GM19238 (cell line): Measurements from ENCODE around the gene TMTC4.
"Not testable (repeated sequence)": the region's sequence is repeated elsewhere in the genome, so short reads cannot be mapped to it uniquely, and the experiment has no call there.

Experiments used
- DNase-seq: peaks from one replicate; pipeline ENCODE4 v3.0.0; 2011; ENCODE audit warnings: low spot score; ENCODE audit not compliant: insufficient read length

TMTC4 gene, protein sequence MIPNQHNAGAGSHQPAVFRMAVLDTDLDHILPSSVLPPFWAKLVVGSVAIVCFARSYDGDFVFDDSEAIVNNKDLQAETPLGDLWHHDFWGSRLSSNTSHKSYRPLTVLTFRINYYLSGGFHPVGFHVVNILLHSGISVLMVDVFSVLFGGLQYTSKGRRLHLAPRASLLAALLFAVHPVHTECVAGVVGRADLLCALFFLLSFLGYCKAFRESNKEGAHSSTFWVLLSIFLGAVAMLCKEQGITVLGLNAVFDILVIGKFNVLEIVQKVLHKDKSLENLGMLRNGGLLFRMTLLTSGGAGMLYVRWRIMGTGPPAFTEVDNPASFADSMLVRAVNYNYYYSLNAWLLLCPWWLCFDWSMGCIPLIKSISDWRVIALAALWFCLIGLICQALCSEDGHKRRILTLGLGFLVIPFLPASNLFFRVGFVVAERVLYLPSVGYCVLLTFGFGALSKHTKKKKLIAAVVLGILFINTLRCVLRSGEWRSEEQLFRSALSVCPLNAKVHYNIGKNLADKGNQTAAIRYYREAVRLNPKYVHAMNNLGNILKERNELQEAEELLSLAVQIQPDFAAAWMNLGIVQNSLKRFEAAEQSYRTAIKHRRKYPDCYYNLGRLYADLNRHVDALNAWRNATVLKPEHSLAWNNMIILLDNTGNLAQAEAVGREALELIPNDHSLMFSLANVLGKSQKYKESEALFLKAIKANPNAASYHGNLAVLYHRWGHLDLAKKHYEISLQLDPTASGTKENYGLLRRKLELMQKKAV

DNA sequence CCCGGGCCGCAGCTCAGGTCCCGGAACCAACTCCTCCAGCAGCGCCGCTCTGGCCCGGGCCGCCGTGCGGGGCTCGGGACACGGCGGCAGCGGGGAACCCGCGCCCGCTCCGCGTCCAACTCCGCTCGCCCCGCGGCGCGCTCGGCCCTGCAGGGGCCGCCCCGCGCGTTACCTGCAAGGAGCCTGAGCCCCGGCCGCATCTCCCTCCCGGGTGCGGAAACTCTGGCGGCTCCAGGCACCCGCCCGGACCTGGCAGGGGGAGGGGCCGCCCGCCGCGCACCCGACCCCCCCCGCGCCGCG, at the start of gene TMTC4:
Gene TMTC4 (minus strand): TSS at position 224 of the 300 bp plus-strand sequence. CDS start 4,433 bp downstream, outside the sequence.
- no peak for DNase-seq

DNA sequence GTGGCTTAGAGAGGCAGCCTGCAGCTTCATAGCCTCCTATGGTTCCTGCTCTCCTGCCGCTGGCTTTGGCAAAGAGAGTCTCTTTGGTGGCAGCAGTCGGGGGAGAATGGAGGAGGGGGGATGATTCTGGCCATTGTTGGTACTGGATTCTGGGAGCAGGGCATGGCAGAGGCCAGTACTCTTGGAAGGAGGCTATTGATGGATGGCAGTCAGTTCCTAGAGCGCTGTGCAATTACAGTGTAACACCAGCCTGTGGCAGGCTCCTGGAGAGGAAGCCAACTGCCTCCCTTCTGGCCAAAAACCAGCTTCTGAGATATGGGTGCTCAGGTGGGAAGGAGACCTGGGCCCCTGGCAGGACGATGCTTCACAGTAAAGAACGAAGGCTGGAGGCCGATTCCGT, 47.9 kb upstream of the TMTC4 start:
- DNase-seq, result no peak

DNA sequence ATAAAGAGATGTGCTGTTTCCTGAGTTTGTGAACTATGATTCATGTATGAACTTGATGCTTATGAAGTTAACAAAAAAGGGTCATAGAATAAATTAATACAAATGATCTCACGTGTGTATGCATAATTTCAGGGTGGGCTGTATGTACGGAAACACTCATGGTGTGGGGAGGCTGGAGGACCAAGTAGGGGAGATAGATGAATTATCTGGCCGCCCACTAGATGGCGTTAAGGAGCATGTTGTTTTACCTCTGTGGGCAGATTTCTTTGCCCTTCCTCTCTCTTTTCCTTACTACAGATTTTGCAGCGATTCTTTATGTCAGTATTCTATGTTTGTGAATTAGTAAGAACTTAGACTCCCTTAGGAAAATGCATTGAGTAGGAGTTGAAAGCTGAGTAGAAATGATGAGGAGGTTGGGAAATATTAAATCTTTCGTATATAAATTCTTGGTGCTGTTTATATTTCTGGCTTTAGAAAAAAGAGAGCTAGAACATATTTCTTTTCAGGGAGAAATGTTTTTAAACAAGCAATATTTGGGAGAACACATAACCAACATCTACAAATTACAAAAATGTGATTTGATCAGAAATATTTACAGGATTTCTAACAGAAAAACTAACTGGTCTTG, 47.4 kb upstream of the TMTC4 start:
- peak; percentile 17 for DNase-seq

DNA sequence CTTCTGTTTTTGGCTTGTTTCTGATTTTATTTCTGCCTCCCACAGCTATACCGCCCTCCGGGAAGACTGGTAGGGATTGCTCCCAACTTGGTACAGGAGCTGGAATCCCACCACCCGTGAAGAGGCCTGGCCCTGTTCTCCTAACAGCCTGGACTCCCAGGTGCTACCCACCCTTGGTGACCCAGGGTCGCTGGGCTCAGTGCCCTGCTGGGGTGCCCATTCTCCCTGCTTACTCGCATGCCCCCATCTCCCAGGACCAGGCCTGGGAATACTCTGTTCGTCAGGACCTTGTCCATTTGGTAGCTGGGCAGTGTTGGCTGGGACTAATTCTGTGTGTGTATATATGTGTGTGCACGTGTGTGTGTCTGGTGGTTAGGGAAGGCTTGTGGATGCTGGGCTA, 41.0 kb upstream of the TMTC4 start:
- no peak for DNase-seq

DNA sequence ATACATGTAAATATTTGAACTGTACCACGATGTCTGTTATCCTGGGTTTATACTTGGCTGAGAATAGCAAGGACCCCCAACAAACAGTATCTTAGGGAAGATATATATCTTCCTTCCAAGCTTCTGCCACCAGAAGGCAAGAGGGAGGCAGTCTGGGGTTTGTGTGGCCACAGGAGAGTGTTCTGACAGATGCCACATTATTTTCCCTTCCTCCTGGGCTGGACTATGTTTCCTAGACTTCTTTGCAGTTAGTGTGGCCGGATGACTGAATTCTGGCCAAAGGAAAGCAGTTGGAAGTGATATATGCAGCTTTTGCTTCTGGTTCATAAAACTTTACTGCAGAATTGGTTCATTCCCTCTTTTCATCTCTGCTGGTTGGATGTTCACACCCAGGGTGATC, 39.9 kb upstream of the TMTC4 start:
- DNase-seq, result no peak

DNA sequence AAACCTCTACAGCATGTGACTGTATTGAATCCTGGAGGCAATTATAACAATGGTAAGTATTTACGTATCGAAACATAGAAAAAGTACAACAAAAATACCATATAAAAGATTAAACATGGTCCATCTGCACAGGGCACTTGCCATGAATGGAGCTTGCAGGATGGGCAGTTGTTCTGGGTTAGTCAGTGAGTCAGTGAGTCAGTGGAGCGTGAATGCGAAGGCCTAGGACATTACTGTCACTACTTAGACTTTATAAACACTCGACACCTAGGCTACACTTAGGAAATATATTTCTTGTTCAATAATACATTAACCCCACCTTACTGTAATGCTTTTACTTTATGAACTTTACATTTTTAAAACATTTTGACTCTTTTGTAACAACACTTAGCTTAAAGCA, 35.6 kb upstream of the TMTC4 start:
- DNase-seq, result no peak

DNA sequence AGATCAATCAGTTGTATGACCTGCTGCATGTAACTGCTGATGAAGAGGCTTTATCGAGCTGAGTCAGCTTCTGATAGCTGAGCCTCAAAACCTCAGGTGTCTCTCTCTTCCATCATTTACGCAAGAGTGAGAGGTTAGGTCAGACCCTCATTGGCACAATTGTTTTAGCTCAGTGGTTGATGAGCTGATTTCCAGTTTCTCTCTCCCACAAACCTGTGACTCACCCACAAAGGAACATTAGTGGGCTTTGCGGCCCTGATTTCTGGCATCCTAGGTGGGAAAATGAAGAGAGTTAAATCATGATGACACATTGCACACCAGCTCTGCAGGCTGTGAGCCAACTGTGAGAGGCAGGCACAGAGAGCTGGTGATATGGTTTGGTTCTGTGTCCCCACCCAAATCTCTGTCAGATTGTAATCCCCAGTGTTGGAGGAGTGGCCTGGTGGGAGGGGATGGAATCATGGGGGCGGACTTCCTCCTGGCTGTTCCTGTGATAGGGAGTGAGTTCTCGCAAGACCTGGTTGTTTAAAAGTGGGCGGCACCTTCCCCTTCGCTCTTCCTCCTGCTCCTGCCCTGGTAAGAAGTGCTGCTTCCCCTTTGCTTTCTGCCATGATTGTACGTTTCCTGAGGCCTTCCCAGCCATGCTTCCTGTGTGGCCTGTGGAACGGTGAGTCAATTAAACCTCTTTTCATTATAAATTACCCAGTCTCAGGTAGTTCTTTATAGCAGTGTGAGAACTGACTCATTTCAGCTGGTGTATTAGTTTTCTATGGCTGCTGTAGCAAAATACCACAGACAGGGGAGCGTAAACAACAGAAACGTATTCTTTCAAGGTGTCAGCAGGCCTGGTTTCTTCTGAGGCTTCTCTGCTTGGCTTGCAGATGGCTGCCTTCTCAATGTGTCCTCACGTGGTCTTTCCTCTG, 33.5 kb upstream of the TMTC4 start:
- no peak for DNase-seq

DNA sequence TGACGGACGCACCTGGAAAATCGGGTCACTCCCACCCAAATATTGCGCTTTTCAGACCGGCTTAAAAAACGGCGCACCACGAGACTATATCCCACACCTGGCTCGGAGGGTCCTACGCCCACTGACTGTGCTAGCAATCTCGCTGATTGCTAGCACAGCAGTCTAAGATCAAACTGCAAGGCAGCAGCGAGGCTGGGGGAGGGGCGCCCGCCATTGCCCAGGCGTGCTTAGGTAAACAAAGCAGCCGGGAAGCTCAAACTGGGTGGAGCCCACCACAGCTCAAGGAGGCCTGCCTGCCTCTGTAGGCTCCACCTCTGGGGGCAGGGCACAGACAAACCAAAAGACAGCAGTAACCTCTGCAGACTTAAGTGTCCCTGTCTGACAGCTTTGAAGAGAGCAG, 23.7 kb upstream of the TMTC4 start:
- DNase-seq, result not testable (repeated sequence)

DNA sequence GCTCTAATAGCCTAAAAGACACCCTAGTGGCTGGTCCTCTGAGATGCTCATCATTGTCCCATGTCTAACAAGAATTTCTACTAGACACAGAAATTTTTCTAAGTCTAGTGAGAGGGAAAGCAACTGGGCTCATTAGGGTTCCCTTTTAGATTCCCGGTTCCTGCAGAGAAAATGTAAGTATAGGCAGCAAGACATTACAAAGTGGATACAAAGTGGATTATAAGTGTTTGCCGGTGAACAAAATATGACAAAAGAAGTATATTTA, 20.8 kb upstream of the TMTC4 start:
- no peak for DNase-seq

DNA sequence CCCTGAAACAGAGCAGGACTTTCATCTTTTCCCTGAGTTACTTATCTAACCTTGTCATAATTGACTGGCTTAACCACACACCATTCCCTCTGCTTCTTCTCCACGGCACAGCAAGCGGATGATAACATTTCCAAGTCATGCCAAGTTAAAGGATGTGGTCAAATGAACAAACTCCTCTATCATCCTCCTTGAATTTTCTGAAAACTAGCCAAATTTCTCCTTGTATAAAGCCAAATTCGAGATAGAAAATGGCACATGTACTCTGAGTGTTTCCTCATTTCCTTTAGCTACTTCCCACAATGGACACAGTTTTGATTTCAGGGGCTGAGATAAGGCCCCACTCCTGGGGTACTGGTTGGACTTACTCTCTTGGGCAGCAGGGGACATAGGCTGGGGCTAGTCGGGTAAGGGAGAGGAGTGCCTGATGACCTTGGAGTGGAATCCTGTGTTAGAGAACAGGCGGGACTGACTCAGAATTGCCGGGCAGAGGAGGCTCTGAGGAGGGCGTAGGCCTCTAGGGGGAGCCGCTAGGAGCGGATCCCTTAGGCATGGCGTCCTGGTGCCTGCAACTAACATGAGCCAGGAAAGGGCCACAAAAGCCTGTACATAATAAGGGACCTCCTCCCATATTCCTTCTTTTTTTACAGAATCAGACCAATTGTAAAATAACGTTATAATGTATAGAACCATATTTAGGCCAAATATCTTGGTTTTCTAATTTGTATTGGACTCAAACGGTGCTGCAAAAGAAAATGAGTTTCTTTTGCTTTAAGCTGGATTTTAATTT, 20.3 kb upstream of the TMTC4 start:
- no peak for DNase-seq

DNA sequence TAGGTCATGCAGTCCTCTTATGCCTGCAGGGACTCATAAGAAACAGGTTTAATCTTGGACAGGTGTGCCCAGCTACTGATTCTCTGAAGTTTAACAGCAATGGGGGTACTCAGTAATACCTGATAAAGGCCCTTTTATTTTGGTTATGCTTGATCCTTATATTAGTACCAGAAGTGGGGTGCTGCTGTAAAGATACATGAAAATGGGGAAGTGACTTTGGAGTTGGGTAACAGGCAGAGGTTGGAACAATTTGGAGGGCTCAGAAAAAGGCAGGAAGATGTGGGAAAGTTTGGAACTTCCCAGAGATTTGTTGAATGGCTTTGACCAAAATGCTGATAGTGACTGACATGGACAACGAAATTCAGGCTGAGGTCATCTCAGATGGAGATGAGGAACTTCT, 14.6 kb upstream of the TMTC4 start:
- no peak for DNase-seq

DNA sequence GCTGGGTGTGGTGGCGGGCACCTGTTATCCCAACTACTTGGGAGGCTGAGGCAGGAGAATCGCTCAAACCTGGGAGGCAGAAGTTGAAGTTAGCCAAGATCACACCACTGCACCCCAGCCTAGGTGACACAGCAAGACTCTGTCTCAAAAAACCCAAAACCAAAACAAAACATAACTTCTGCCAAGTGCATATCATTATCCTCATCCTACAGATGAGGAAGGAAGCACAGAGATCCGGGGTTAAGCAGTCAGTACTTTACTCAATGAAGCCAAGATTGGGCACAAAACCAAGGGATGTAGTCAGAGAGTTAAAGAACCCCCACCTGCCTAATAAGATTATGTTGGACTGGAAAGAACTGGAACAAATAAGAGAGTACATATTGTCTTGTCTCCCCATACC, 5.5 kb upstream of the TMTC4 start:
- DNase-seq, result no peak

DNA sequence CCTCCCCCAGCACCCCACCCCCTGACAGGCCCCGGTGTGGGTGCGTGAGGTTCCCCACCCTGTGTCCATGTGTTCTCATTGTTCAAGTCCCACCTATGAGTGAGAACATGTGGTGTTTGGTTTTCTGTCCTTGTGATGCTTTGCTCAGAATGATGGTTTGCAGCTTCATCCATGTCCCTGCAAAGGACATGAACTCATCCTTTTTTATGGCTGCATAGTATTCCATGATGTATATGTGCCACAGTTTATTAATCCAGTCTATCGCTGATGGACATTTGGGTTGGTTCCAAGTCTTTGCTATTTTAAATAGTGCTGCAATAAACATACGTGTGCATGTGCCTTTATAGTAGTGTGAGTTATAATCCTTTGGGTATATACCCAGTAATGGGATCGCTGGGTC, 2.5 kb upstream of the TMTC4 start:
- not testable (repeated sequence) for DNase-seq

DNA sequence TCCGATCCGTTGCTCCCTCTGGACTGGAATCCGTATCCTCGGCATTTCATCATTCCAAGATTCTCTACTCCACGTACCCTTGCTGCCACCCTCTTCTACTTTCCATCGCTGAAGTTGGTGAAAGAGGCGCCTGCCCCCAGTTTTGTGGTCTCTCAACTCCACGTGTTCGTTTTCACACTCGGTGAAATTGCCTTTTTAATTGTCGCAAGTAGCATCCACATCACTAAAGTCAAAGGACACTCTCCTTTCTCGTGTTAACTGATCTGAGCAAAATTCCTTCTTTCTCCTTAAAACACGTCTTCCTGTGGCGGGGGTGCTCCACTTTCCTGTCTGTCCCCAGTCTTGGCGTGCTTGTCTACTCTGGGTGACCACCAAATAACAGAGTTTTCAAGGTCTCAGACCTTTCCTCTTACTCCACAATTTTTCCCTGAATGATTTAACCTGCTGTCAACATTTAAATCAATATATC, 1.1 kb upstream of the TMTC4 start:
- DNase-seq, result no peak

DNA sequence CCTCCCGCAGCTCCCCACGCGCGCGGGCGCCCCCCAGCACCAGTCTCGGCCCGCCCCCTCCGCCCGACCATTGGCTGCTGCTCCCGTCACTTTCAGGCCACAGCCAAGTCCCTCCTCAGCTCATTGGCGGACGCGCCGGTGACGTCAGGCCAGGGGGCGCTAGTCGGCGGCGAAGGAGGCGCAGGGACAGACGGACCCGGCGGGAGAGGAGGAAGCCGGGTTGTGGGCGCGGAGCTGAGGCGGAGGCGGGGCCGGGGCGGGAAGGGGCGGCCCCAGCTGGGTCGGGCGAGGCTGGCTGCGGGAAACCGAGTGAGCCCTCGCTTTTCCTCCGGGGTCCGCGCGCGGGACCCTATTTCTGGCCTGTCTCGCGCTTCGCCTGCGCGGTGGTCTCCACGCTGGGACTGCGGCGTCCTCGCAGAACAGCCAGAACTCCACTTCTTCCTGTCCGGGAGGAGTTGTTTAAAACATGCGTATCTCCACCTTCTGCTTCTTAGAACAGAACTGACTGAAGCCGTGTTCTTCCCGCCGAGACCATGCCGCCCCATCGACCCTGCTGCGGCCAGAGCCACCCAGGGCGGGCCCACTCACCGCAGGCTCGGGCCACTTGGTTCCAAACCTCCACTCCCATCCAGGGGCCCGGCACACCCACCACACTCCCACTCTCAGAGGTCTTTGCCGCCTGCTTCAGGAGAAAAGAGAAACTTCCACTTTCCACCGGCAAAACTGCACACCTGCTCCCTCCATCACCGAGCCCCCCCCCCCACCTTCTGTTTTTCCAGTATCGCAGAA, 471 bp upstream of the TMTC4 start:
- DNase-seq, result peak; percentile 99

DNA sequence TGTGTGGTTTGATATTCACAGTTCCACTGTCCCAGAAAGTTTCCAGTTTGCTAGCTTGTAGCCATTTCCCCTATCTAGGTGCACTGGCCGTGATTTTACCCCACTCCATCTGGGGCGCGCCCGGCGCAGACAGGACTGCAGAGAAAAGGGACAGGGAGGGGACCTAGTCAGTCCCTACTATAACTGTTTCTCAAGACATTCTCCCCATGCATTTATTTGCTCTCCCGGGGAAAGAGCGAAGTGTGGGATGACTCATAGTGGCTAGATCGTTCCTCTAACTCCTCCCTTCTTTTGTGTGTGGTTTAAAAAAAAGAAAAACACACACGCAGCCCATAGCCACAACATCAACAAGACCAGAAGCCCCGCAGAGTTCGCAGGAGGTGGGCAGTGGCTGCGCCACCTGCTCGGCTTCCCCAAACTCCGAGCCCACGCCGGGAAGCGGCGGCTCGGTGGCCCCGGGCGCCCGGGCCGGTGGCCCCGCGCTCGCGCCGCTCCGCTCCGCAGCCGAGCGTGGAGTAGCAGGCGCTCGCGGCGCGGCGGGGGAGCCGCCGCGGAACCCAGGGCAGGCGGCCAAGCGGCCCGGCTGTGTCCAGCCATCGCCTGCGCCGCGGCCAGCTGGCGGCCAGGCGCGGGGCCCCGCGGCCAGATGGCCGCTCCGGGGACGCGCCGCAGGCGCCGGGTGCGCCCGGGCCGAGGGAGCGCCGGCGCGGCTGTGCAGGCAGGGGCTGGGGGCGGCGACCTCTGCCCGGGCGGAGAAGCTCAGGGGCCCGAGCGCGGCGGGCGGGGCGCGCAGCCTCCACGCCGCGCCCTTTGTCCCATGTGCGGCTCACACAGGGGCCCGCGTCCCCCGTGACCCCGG, 653 bp downstream of the TMTC4 start:
- DNase-seq, result peak; percentile 38

DNA sequence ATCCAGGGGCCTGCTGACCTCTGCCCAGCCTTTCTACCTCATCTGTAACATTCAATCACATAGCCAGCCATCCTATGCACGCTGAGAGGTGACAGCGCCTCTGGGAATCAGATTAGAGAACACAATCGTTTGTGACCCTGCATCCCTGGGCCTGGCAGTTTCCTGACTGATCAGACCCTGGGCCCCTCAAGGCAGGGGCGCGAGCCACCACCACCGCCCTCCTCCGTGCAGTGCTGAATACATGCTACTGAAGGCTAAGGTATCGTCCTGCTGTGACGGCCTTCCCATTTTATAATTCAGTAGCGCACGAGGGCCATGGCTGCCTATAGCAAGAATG, 1.3 kb downstream of the TMTC4 start:
- DNase-seq, result no peak

DNA sequence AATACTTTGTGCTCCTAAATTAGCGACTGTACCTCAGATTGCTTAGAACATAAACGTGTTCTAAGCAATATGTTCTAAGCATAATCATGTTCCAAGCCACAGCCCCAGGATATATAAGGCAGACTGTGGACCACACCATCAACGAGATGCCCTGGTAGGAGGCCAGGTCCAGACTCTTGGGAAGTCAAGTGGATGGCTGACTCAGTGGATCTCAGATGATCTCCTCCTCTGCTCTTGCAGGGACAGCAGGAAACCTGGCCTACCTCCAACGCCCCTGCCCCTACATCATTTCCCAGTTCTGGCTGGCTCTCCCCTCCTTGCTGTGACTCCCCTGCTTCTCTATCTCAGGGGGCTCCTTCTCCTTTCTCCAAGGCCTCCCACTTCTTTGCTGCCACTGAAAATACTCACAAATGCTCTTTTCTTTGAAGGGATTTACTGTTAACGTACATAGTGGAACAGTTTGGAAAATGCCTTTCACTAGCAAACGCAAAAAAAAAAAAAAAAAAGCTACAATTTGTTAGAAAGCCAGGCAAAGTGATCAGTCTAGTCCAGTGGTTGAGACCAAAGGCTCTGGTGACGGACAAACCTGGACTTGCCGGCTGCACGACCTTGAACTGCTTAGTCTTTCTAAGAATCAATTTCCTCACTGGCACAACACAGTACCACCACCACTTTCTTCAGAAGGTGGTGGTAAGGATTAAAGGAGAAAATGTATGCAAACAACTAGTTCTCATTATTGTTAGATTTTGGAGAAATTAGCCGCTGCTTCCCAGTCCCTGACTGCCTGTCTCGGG, 3.0 kb downstream of the TMTC4 start:
- DNase-seq, result no peak
